Transverse colon (tissue), 4 donors: Measurements from ENCODE around the gene TAF11L10. TPM values are rescaled to one million over a fixed set of nuclear protein-coding genes. Genes with fewer than 3 reads are reported as not detected.
"Not testable (repeated sequence)": the region's sequence is repeated elsewhere in the genome, so short reads cannot be mapped to it uniquely, and the experiment has no call there.

Experiments used
- DNase-seq: peaks from one replicate; pipeline ENCODE4 v3.0.0-alpha.2; 2019
- H3K27ac ChIP-seq, 4 donors: fragments of 200-600 bp; sonication (generic); 2 replicates each; pipeline ENCODE4 v1.5.1; 2016 to 2018; ENCODE audit warnings: inconsistent platforms in 4 of 4
- H3K27me3 ChIP-seq: fragments of 200-600 bp; sonication (generic); 2 replicates; pipeline ENCODE4 v1.5.1; 2017; ENCODE audit warnings: inconsistent platforms
- H3K36me3 ChIP-seq, 4 donors: fragments of 200-600 bp; sonication (generic); 2 replicates each; pipeline ENCODE4 v1.5.1; 2017 to 2019; ENCODE audit warnings: inconsistent platforms in 4 of 4
- H3K4me1 ChIP-seq, 4 donors: fragments of 200-600 bp; sonication (generic); 2 replicates each; pipeline ENCODE4 v1.5.1; 2017 to 2020; ENCODE audit warnings: inconsistent platforms in 4 of 4
- H3K4me3 ChIP-seq, 4 donors: fragments of 200-600 bp; sonication (generic); 1 replicate in 1 of 4; 2 replicates in 3 of 4; pipeline versions ENCODE4 v1.5.1 to v1.6.1; 2017 to 2019; ENCODE audit warnings: inconsistent platforms in 4 of 4
- H3K9me3 ChIP-seq, 2 donors: fragments of 200-600 bp; sonication (generic); 2 replicates each; pipeline ENCODE4 v1.5.1; 2017 to 2019; ENCODE audit warnings: inconsistent platforms in 2 of 2
- EP300 ChIP-seq: sonication (generic); formaldehyde crosslinking; IDR thresholded peaks from one replicate; pipeline ENCODE4 v1.6.1; 2017; ENCODE audit warnings: antibody characterized with exemption, low read depth
- POLR2A ChIP-seq: fragments of 450-650 bp; IDR thresholded peaks from one replicate; pipeline ENCODE4 v1.6.1; 2016; ENCODE audit warnings: antibody characterized with exemption, mild to moderate bottlenecking, moderate library complexity
- POLR2AphosphoS5 ChIP-seq, 3 donors: sonication (generic); formaldehyde crosslinking; IDR thresholded peaks; one replicate each; pipeline ENCODE4 v1.6.1; 2016; ENCODE audit warnings: antibody characterized with exemption in 3 of 3
- WGBS, 2 donors: methylation state at CpG; one replicate each; pipeline ENCODE4 v1.1.5; 2018; ENCODE audit warnings: low coverage in 1 of 2; 5-methylcytosine and 5-hydroxymethylcytosine counted together
- in situ Hi-C, 4 donors: fragments of 200-750 bp; cut with MboI; loops; one replicate each; pipeline versions ENCODE4 v1.15.0 to v1.15.1; 2017; ENCODE audit warnings: low sequenced_read_pairs in 3 of 4, low pct_ligation_motif_present in 1 of 4, low pct_unique_long_range_greater_than_20kb in 1 of 4
- intact Hi-C: fragments of 100-400 bp; cut with DNase I; formaldehyde crosslinking; loops from one replicate; pipeline ENCODE4 v1.15.1; 2023; ENCODE audit warnings: low total_unique reads
- total RNA-seq, 4 donors: library from RNA; depleted of rRNA; stranded (reverse); fragments of >200 nt; gene quantifications; one replicate each; pipeline ENCODE4 v1.1.0, GENCODE V29; 2016
- TF ChIP-seq, protein P1 (sequence below), 5 experiments: fragments of 200-600 bp in 3 of 5; fragments of 450-650 bp in 2 of 5; sonication (generic) in 3 of 5; IDR thresholded peaks; 1 replicate in 2 of 5; 2 replicates in 3 of 5; pipeline ENCODE4 v1.5.1; 2016 to 2017; ENCODE audit warnings: antibody characterized with exemption in 5 of 5, inconsistent platforms in 3 of 5, mild to moderate bottlenecking in 2 of 5, moderate library complexity in 1 of 5

The TAF11L10 gene
- total RNA-seq, 4 donors from 2014 or later = not detected

DNA sequence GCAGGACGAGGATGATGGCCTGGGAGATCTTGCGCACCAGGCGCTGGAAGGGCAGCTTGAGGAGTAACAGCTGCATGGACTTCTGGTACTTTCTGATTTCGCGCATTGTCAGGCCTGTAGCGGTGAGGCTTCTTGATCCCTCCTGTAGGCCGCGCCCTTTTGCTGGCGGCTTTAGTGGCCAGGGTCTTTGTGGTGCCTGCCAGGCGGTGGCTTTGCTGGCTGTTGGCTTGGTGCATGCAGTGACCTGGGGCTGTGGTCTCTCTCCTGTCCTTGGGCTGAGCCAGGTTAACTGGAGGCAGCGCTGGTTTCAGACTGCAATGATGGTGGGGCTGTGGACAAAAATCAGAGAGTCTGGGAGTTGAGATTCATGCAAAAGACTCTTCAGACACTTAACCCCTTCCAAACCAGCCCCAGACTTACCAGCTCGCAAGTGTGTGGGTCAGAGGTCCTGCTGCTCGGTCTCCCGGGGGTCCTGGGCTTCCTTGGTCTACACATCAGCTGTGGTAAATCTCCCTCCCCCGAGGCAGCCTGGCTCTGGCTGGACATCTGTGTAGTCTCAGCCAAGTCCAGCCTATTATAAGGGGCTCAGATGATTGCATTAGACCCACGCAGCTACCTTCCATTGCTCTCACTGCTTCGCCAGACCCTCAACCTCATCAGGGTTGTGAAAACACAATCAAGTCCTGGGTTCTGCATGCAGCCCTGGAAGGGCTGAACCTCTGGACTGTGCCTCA lies 17.4 kb upstream of the TAF11L10 start:
- Histone ChIP-seq H3K27ac (no peak overlapping the region), H3K4me1 (no peaks in the 10 kb centered on the region), H3K36me3 (no peaks in the 10 kb centered on the region), H3K9me3 (no peaks in the 10 kb centered on the region), H3K27me3 (no peaks in the 10 kb centered on the region), H3K4me3 (no peak overlapping the region)
- WGBS, 2 donors = 80% methylated on average over 17 of the region's 17 CpGs; no CpG with 5 or more reads in 1 of the 2 donors
- in situ Hi-C loops = no loop called here
- no peak for DNase-seq
- intact Hi-C loops = no loop called here
- TF ChIP-seq, protein P1, sequence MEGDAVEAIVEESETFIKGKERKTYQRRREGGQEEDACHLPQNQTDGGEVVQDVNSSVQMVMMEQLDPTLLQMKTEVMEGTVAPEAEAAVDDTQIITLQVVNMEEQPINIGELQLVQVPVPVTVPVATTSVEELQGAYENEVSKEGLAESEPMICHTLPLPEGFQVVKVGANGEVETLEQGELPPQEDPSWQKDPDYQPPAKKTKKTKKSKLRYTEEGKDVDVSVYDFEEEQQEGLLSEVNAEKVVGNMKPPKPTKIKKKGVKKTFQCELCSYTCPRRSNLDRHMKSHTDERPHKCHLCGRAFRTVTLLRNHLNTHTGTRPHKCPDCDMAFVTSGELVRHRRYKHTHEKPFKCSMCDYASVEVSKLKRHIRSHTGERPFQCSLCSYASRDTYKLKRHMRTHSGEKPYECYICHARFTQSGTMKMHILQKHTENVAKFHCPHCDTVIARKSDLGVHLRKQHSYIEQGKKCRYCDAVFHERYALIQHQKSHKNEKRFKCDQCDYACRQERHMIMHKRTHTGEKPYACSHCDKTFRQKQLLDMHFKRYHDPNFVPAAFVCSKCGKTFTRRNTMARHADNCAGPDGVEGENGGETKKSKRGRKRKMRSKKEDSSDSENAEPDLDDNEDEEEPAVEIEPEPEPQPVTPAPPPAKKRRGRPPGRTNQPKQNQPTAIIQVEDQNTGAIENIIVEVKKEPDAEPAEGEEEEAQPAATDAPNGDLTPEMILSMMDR (IDR thresholded peaks at IDR 0.05) = no peak
- TF ChIP-seq POLR2A (no peak), POLR2AphosphoS5 (IDR thresholded peaks at IDR 0.05) (no peak), EP300 (no peak)

DNA sequence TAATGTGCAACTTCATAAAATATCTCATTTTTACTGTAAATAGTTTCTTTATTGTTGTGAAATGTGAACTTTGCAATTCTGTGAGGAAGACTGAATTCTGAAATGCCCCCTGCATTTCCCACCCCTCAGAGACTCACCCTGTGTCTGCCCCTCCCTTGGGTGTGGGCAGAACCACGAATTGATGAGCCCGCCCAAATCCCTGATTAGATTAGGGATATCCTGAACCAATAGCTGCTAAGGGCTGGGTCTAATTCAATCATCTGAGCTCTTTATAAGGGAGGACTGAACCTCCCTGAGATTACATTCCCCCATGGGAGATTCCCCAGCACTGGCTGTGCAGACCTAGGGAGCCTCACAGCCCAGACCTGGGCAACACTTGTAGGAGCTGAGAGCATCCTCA lies 12.5 kb upstream of the TAF11L10 start, which contains the start of gene TAF11L12:
Gene TAF11L12 (plus strand): TSS at position 301 of the 400 bp plus-strand sequence.
- H3K9me3 ChIP-seq, in situ Hi-C loops, H3K4me1 ChIP-seq, DNase-seq, H3K4me3 ChIP-seq, intact Hi-C loops, H3K27ac ChIP-seq, H3K27me3 ChIP-seq, H3K36me3 ChIP-seq: not testable (repeated sequence)
- WGBS, 2 donors = 50 to 72% methylated on average over 2 of the region's 2 CpGs

DNA sequence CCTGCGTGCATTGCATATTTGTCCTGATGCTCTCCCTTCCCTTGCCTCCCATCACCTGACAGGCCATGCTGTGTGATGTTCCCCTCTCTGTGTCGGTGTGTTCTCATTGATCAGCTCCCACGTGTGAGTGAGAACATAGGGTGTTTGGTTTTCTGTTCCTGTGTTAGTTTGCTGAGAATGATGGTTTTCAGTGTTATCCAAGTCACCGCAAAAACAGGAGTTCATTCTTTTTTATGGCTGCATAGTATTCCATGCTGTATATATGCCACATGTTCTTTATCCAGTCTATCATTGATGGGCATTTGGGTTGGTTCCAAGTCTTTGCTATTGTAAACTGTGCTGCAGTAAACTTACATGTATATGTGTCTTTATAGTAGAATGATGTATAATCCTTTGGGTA lies 9.8 kb upstream of the TAF11L10 start:
- 88 to 94% methylated on average over 1 to 4 of the region's 4 CpGs for WGBS, 2 donors
- H3K36me3 ChIP-seq, H3K27me3 ChIP-seq, H3K9me3 ChIP-seq, intact Hi-C loops, H3K4me3 ChIP-seq, DNase-seq, H3K4me1 ChIP-seq, in situ Hi-C loops, H3K27ac ChIP-seq: not testable (repeated sequence)

DNA sequence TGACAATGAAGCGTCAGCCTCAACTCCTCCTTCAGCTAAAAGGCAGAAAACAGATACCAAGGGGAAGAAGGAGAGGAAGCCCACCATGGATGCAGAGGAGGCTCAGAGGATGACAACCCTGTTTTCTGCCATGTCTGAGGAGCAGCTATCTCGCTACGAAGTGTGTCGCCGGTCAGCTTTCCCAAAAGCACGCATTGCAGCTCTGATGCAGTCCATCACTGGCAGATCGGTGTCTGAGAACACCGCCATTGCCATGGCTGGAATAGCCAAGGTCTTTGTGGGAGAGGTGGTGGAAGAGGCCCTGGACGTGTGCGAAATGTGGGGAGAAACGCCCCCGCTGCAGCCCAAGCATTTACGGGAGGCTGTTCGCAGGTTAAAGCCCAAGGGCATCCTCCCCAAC lies 7.3 kb upstream of the TAF11L10 start:
- in situ Hi-C loops = no loop called here
- TF ChIP-seq POLR2AphosphoS5 (IDR thresholded peaks at IDR 0.05) = no peak
- no peak for TF ChIP-seq EP300
- TF ChIP-seq, protein P1 (IDR thresholded peaks at IDR 0.05) = no peak
- no peak for TF ChIP-seq POLR2A
- WGBS, 2 donors = 94 to 95% methylated on average over 7 to 13 of the region's 14 CpGs

DNA sequence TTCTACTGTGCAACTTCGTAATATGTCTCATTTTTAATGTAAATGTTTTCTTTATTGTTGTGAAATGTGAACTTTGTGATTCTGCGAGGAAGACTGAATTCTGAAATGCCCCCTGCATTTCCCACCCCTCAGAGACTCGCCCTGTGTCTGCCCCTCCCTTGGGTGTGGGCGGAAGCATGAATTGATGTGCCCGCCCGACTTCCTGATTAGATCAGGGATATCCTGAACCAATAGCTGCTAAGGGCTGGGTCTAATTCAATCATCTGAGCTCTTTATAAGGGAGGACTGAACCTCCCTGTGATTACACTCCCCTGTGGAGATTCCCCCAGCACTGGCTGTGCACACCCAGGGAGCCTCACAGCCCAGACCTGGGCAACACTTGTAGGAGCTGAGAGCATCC lies 6.3 kb upstream of the TAF11L10 start, which contains the start of gene TAF11L11:
Gene TAF11L11 (plus strand): TSS at position 304 of the 400 bp plus-strand sequence.
- intact Hi-C loops, H3K4me1 ChIP-seq, H3K36me3 ChIP-seq, H3K27ac ChIP-seq, H3K27me3 ChIP-seq, in situ Hi-C loops, H3K9me3 ChIP-seq, DNase-seq, H3K4me3 ChIP-seq: not testable (repeated sequence)
- 63 to 67% methylated on average over 1 to 6 of the region's 6 CpGs for WGBS, 2 donors

More for the DNA sequence above, 7.3 kb upstream of the TAF11L10 start:
- H3K36me3 ChIP-seq = no peaks in the 10 kb centered on the region
- H3K27ac ChIP-seq = no peak overlapping the region
- H3K4me1 ChIP-seq = no peaks in the 10 kb centered on the region
- intact Hi-C loops = no loop called here
- no peak for DNase-seq
- H3K9me3 ChIP-seq = no peaks in the 10 kb centered on the region
- no peak overlapping the region for H3K4me3 ChIP-seq
- H3K27me3 ChIP-seq = no peaks in the 10 kb centered on the region

DNA sequence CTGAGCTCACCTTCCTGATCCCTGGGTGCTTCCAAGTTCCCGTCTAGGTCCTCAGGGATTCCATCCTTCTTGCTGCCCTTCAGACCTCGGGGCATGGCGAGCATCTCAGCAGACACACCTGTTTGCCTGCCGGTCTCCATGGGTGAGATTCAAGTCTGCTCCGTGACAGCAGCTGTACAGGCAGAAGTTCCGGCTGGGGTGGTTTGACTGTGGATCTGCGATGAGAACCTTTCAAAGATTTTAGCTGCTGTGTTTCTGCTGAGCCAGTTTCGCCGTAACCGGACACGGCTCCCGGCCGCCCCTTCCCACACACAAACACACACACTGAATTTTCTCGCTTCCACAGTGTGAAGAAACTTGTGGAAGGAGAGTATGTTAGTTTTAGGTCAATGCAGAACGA lies 3.4 kb downstream of the TAF11L10 start, which contains the start of gene TAF11L9:
Gene TAF11L9 (minus strand): TSS at position 140 of the 400 bp plus-strand sequence.
- intact Hi-C loops, in situ Hi-C loops, H3K27me3 ChIP-seq, H3K27ac ChIP-seq, H3K36me3 ChIP-seq, H3K4me1 ChIP-seq, H3K4me3 ChIP-seq, H3K9me3 ChIP-seq, DNase-seq: not testable (repeated sequence)
- WGBS, 2 donors = 90 to 100% methylated on average over 9 to 10 of the region's 15 CpGs

DNA sequence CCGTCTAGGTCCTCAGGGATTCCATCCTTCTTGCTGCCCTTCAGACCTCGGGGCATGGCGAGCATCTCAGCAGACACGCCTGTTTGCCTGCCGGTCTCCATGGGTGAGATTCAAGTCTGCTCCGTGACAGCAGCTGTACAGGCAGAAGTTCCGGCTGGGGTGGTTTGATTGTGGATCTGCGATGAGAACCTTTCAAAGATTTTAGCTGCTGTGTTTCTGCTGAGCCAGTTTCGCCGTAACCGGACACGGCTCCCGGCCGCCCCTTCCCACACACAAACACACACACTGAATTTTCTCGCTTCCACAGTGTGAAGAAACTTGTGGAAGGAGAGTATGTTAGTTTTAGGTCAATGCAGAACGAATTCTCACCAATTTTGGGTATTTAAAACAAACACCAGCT lies 6.8 kb downstream of the TAF11L10 start, which contains the start of gene TAF11L8:
Gene TAF11L8 (minus strand): TSS at position 101 of the 400 bp plus-strand sequence.
- intact Hi-C loops, H3K27me3 ChIP-seq, H3K27ac ChIP-seq, H3K9me3 ChIP-seq, H3K4me3 ChIP-seq, DNase-seq, H3K36me3 ChIP-seq, in situ Hi-C loops, H3K4me1 ChIP-seq: not testable (repeated sequence)
- no CpG with 5 or more reads among the region's 16 CpGs for WGBS, 2 donors

DNA sequence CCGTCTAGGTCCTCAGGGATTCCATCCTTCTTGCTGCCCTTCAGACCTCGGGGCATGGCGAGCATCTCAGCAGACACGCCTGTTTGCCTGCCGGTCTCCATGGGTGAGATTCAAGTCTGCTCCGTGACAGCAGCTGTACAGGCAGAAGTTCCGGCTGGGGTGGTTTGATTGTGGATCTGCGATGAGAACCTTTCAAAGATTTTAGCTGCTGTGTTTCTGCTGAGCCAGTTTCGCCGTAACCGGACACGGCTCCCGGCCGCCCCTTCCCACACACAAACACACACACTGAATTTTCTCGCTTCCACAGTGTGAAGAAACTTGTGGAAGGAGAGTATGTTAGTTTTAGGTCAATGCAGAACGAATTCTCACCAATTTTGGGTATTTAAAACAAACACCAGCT lies 12.0 kb downstream of the TAF11L10 start, which contains the start of gene TAF11L7:
Gene TAF11L7 (minus strand): TSS at position 101 of the 400 bp plus-strand sequence.
- DNase-seq, H3K4me3 ChIP-seq, H3K27me3 ChIP-seq, in situ Hi-C loops, H3K27ac ChIP-seq, H3K36me3 ChIP-seq, intact Hi-C loops, H3K9me3 ChIP-seq, H3K4me1 ChIP-seq: not testable (repeated sequence)
- WGBS, 2 donors = no CpG with 5 or more reads among the region's 16 CpGs
